IPS DF 4.7 (cell line): Measurements from ENCODE around the gene MMS22L.
"Not testable (repeated sequence)": the region's sequence is repeated elsewhere in the genome, so short reads cannot be mapped to it uniquely, and the experiment has no call there.

ENCODE experiments used
- DNase-seq: peaks from one replicate; pipeline ENCODE4 v3.0.0-alpha.2; 2013; ENCODE audit warnings: low spot score; ENCODE audit errors: extremely low read depth

Gene MMS22L

DNA sequence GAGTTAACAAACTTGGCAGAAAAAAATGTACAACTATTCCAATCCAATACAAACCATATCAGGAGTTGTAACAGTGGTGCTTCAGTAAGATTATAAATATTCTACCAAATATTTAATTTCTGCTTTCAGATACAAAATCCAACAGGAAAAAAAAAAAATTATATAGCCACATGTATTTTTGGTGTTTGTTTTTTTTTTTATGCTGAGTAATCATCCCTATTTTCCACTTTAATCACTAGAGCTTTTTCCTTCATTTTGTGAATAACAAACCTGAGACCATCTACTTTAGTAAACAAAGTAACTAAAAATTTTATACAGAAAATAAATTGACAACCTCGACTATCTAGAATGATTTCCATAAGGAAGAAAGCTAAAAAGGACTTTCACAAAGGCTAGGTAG, 36.2 kb downstream of the MMS22L start:
- no peak for DNase-seq

GRCh38 chr6:97240222-97240621, 42.8 kb downstream of the MMS22L start:
- no peak for DNase-seq

DNA sequence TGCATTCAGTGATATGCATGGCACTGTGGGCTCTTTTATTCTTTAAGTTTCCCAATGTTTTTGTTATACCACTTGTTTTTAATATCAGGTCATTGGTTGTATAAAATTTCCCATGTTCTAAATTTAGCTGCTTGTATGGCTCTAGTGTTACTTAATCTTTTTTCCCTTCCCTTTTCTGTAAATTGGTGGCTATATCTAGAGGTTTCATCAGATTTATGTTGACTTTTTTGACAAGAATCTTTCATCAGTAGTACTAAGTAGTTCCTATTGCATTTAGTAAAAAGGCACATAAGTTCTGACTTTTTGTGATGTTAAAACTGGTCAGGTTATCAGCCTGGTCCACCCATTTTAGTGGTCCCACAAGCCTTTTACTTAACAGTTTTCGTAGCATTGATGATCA, 51.1 kb downstream of the MMS22L start:
- DNase-seq = no peak

DNA sequence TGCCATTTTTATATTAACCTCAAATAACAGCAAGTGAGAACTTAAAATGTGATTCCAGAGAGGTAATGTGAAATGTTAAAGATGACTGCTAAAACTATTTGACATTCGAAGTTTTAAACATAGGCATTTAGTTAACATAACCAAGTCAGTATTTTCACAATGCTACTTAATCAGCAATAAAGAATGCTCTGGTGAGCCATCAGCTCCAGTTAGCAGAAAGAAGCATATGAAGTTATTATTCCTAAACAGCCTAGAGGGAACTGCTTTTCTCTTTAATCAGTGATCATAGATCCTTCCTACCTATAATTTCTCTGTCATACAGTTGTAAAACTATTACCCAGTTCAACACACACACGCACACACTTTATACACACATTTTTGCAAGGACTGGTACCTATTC, 60.1 kb downstream of the MMS22L start:
- DNase-seq = no peak

DNA sequence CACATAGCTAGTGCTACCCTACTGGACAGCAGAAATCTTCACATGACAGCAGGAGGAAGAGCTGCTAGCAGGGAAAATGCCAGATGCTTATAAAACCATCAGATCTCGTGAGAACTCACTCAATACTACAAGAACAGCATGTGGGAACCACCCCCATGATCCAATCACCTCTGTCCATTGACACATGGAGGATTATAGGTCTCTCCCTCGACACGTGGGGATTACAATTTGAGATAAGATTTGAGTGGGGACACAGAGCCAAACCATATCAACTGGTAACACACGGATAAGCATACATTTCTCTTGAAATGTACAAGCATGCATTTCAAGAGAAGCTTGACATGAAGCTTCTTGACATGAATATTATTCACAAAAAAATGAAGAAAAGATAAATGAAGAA, 64.1 kb downstream of the MMS22L start:
- no peak for DNase-seq

DNA sequence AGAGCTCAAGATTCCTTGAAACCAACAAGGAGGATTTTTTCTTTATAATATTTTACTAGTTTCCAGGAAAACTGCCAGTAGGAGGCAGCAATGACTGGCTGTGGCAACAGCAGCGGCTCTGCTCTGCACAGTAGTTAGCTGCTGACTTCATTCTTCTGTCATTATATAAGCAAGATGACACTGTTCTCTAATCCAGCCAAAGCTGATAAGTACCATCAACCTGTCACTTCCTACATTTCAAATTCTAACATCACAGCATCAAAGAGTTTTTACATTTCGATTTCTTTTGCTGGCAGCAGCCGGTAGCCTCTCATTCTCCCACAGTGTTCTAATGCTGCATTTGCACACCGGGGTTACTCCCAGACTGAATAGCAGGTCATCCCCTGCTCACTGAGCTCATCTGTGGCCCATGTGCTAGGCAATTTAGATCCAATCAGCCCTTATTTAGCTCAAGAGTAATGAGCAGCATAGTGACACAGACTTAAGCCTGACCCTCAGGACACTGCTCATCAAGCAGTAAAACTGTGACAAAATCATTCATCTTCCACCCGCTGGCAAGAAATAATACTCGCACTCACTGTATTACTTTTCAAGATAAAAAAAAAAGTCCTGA, 67.8 kb downstream of the MMS22L start:
- no peak for DNase-seq

DNA sequence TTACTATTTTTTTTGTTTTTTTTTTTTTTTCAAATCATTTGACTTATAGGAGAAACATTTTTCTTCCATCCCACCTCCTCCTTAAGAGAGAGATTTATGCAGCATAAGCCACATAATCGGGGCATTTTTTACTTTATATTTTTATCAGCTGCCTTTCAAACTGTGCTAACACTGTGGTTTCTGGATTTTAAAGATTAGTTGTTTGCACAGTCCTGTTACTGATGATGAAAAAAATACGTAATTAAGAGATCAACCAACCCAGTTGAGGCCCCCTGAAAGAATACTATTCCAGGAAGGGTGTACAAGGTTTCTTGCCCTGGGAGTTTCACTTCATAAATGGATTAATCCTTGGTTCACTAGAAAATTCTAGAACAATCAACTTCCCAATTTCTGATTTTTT, 68.3 kb downstream of the MMS22L start:
- no peak for DNase-seq

DNA sequence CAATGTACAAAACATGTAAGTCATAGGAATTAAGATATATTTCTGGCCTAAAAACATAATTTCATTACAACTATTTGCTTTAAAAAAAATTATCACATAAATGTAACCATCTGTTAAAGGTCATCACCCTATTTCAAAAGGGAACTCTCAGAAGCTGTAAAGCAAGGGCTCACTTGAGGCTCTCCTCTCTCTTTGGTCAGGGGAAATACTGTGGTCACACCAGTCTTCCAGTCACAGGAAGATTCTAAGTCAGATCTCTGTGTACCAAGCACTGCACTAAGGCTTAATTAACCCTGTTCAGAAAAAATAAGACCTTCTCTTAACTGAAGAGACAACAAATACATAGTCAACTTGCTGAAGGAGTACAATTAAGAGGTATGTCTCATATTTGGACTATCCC, 75.6 kb downstream of the MMS22L start:
- no peak for DNase-seq

GRCh38 chr6:97205966-97206365, 77.0 kb downstream of the MMS22L start:
- no peak for DNase-seq

- DNase-seq = no peak
These were observed 79.7 kb downstream of the MMS22L start for GRCh38 chr6:97203343-97203742.

- DNase-seq = no peak
These were observed 84.9 kb downstream of the MMS22L start for GRCh38 chr6:97198046-97198565.

- DNase-seq = no peak
These were observed 87.9 kb downstream of the MMS22L start for GRCh38 chr6:97195117-97195516.

DNA sequence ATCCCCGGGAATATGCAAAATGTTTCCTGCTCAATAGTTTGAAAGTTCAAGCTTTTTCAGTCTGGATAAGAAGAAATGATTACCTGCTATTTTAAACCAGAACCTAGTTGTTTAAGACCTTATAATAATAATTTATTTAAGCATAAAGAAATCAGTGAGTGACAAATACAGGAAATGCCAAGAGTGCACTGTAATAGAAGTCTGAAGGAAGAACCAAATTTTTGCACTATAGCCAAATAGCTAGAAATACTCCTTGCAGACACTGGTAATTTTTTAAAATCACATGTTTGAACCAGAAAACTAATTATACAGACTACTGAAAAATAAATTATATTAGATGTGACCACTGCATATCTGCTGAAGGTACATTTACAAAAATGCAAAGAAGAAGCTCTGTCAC, 93.2 kb downstream of the MMS22L start:
- DNase-seq = no peak

DNA sequence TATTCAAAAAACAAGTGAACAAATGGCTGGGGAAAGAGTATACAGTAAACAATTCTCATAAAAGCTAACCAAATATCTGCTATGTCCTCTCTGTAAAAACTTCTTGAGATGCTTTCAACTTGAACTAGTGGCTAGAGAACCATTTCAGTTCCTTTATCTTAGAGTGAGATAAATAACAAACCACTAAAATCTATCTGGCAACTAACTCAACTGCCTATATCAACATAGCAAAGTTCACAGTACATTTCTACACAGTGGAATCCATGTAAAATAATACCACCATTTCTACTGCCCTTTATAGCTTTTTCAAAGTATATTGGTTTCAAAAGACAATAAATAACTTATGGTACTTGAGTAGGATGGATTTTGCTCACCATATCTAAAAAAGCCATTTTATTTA, 95.1 kb downstream of the MMS22L start:
- no peak for DNase-seq

DNA sequence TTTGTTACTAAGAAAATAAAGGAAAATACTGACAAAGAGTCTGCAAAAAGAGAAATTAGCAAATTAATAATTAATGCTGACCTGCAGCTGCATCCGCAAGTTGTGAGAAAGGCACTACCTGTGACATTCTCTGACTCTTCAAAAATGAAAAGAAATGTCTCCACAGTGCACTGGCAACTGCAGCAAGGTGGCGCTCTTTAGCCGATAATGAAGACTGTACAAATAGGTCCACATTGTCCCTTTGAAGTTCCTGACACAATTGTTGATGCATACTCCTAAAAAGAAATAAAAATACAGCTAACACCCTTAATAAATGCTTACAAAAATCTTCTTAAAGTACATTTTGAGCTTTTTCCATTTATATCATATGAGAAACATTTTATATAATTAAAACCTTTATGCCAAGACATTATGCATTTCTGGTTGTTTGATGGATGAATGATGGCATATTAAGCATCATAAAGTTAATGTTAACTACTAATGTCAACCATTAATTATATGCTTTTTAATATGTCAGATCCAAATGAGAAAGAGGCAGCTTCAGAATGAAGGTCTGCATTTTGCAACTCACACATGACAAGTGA, 96.5 kb downstream of the MMS22L start:
- peak; percentile 22 for DNase-seq

GRCh38 chr6:97177905-97178304, 105.1 kb downstream of the MMS22L start:
- DNase-seq = no peak

DNA sequence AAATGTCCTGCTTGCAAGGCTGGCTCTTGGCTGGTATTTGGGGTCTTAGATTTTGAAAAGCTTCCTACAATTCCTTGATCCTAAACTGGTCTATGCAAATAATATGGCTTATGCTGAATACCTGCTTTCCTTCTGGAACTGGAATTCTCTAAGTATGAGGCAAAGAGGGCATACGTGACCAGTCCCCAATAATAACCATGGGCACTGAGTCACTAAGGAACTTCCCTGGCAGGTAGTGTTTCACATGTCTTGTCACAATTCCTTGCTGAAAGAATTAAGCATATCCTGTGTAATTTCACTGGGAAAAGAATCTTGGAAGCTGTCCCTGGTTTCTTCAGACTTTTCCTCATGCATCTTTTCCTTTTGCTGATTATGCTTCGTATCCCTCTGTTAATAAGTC, 106.5 kb downstream of the MMS22L start:
- DNase-seq = no peak

DNA sequence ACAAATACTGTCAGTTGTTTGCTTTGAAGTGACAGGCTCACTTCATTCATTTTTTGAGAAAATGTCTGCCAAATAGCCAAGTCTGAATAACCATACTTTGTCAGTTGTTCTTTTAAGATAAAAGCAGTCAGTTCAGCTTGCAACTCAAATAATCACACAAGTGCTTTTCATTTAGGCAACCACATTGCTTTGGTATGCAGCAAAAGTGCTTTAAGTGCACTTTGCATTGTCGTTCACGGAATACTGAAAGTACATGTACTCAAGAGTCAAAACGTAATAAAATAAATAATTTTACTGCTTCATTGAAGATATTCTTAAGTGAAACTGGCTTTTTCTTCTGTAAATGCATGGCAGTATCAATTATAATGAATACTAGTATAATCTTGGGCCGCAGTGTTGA, 107.2 kb downstream of the MMS22L start:
- no peak for DNase-seq

DNA sequence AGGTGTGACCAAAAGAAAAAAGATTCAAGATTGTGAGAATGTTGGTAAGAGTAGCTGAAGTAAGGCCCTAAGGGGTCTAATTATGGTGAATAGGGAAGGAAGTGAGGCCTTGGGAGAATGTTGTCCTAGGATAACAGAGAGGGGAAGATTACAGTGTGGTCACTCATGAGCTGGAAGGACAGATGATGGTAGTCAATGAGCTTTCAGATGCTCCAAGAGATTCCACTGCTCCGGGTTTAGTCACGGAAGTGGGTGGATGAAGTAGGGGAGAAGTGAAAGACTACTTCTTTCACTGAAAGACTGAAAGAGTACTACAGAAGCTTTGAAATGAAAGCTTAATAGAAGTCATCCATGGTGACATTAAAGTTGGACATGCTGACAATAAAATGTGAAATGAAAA, 108.5 kb downstream of the MMS22L start:
- DNase-seq = no peak

GRCh38 chr6:97160280-97160679, 122.7 kb downstream of the MMS22L start:
- DNase-seq = no peak

- not testable (repeated sequence) for DNase-seq
These were observed 127.6 kb downstream of the MMS22L start for GRCh38 chr6:97155447-97155846.

GRCh38 chr6:97154015-97154414, 129.0 kb downstream of the MMS22L start:
- DNase-seq = no peak

DNA sequence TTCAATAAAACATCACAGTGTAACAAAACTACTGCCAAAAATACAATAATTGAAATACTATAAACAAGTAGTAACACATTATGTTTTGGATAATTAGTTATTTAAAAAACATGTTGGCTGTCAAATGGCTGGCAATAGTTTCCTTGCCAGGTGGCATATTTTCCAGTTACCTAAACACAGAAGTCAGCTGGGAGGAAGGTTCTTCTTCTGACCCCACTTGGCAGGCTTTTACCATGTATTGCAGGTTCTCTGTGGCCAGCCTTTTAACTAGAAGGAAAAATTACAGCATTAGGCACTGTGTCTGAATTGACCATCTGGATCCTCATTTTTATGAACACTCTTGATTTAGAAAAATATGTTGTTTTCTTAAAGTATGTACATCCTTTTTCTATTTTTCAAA, 131.4 kb downstream of the MMS22L start:
- DNase-seq = no peak
